WTC11 (cell line): Measurements from ENCODE around the gene PIK3C2B. TPM values are rescaled to one million over a fixed set of nuclear protein-coding genes. Genes with fewer than 3 reads are reported as not detected.

Experiments
- ATAC-seq: fragments of 200-7000 bp; cut with Tn5 transposase; 2 replicates; pipeline ENCODE4 v1.10.0; 2021; ENCODE audit warnings: mild to moderate bottlenecking, moderate library complexity
- CTCF ChIA-PET: fragments of 300-600 bp; sonication (Branson Sonifier 250); formaldehyde crosslinking; loops from one replicate; lab custom pipeline; 2021; ENCODE audit warnings: antibody characterized with exemption; lab: Charles Lee
- POLR2A ChIA-PET: fragments of 350-600 bp; sonication (Branson Sonifier 250); formaldehyde crosslinking; loops from one replicate; lab custom pipeline; 2021; ENCODE audit warnings: antibody characterized with exemption; lab: Charles Lee
- DNase-seq: peaks from one replicate; pipeline ENCODE4 v3.0.0; 2021; ENCODE audit warnings: low spot score
- H3K27ac Mint-ChIP-seq: 2 replicates; pipeline ENCODE4 v1.8.0; 2021; ENCODE audit warnings: mixed read lengths
- H3K27me3 Mint-ChIP-seq: 2 replicates; pipeline ENCODE4 v1.8.0; 2021; ENCODE audit warnings: low read depth, mild to moderate bottlenecking, moderate library complexity, mixed read lengths
- H3K36me3 Mint-ChIP-seq: 2 replicates; pipeline ENCODE4 v1.8.0; 2021; ENCODE audit warnings: mixed read lengths
- H3K4me1 Mint-ChIP-seq: 2 replicates; pipeline ENCODE4 v1.8.0; 2022; ENCODE audit warnings: mixed read lengths
- H3K4me3 Mint-ChIP-seq: 2 replicates; pipeline ENCODE4 v1.8.0; 2021; ENCODE audit warnings: mild to moderate bottlenecking, moderate library complexity, mixed read lengths
- H3K9me3 Mint-ChIP-seq: 2 replicates; pipeline ENCODE4 v1.8.0; 2021; ENCODE audit warnings: mixed read lengths
- EMX1 ChIP-seq: fragments of 250-450 bp; sonication (Bioruptor Pico); IDR thresholded peaks from 2 replicates; pipeline ENCODE4 v1.8.0; 2021; ENCODE audit warnings: mild to moderate bottlenecking
- FOXJ3 ChIP-seq: sonication (generic); formaldehyde crosslinking; IDR thresholded peaks from 2 replicates; pipeline ENCODE4 v1.9.0; 2021; ENCODE audit warnings: missing genetic modification reagents, mild to moderate bottlenecking, borderline replicate concordance
- GRHL2 ChIP-seq: fragments of 250-450 bp; sonication (Bioruptor Pico); IDR thresholded peaks from 2 replicates; pipeline ENCODE4 v1.8.0; 2022; ENCODE audit warnings: mild to moderate bottlenecking, moderate library complexity; ENCODE audit not compliant: insufficient replicate concordance, severe bottlenecking
- GTF2I ChIP-seq: fragments of 250-450 bp; sonication (Bioruptor Pico); conservative IDR thresholded peaks from 2 replicates; pipeline ENCODE4 v1.4.0; 2021; ENCODE audit warnings: mild to moderate bottlenecking
- IRF1 ChIP-seq: sonication (generic); formaldehyde crosslinking; IDR thresholded peaks from 2 replicates; pipeline ENCODE4 v1.8.0; 2023; ENCODE audit warnings: missing genetic modification reagents
- MYBL2 ChIP-seq: sonication (generic); formaldehyde crosslinking; IDR thresholded peaks from 2 replicates; pipeline ENCODE4 v1.8.1; 2023; ENCODE audit warnings: mild to moderate bottlenecking, moderate library complexity, missing genetic modification reagents
- NFE2L1 ChIP-seq: sonication (generic); formaldehyde crosslinking; IDR thresholded peaks from 2 replicates; pipeline ENCODE4 v1.8.1; 2023; ENCODE audit warnings: missing genetic modification reagents
- RORB ChIP-seq: fragments of 250-450 bp; sonication (Bioruptor Pico); IDR thresholded peaks from 2 replicates; pipeline ENCODE4 v1.9.0; 2021; ENCODE audit warnings: mild to moderate bottlenecking
- SMAD3 ChIP-seq: sonication (generic); formaldehyde crosslinking; IDR thresholded peaks from 2 replicates; pipeline ENCODE4 v1.8.0; 2022; ENCODE audit warnings: missing genetic modification reagents, mild to moderate bottlenecking, borderline replicate concordance
- SMAD4 ChIP-seq: sonication (generic); formaldehyde crosslinking; IDR thresholded peaks from 2 replicates; pipeline ENCODE4 v1.8.0; 2022; ENCODE audit warnings: mild to moderate bottlenecking, missing genetic modification reagents
- TCF7 ChIP-seq: sonication (generic); formaldehyde crosslinking; IDR thresholded peaks from 2 replicates; pipeline ENCODE4 v1.8.0; 2022; ENCODE audit warnings: mild to moderate bottlenecking, low read depth, missing genetic modification reagents, moderate library complexity
- USF2 ChIP-seq: sonication (generic); formaldehyde crosslinking; IDR thresholded peaks from 2 replicates; pipeline ENCODE4 v1.8.1; 2023; ENCODE audit warnings: mild to moderate bottlenecking, missing genetic modification reagents, moderate library complexity
- ZNF138 ChIP-seq: sonication (generic); formaldehyde crosslinking; conservative IDR thresholded peaks from 2 replicates; pipeline ENCODE4 v1.8.1; 2022; ENCODE audit warnings: mild to moderate bottlenecking, moderate library complexity, missing genetic modification reagents
- ZNF232 ChIP-seq: sonication (generic); formaldehyde crosslinking; IDR thresholded peaks from 2 replicates; pipeline ENCODE4 v1.8.0; 2022; ENCODE audit warnings: mild to moderate bottlenecking, missing genetic modification reagents
- ZNF263 ChIP-seq: sonication (generic); formaldehyde crosslinking; IDR thresholded peaks from 2 replicates; pipeline ENCODE4 v1.8.1; 2022; ENCODE audit warnings: low read depth, mild to moderate bottlenecking, moderate library complexity, missing genetic modification reagents
- ZNF317 ChIP-seq: sonication (generic); formaldehyde crosslinking; IDR thresholded peaks from 2 replicates; pipeline ENCODE4 v1.8.1; 2023; ENCODE audit warnings: low read depth, mild to moderate bottlenecking, moderate library complexity, missing genetic modification reagents, borderline replicate concordance
- total RNA-seq: library from RNA; stranded (reverse); gene quantifications from 3 replicates; pipeline ENCODE4 v1.2.3, GENCODE V29; 2021
- TF ChIP-seq, protein P1 (sequence below): fragments of 200-600 bp; IDR thresholded peaks from 2 replicates; pipeline ENCODE4 v1.8.0; 2022; ENCODE audit warnings: antibody characterized with exemption
- TF ChIP-seq, protein P2 (sequence below): sonication (generic); formaldehyde crosslinking; IDR thresholded peaks from 2 replicates; pipeline ENCODE4 v1.8.1; 2022; ENCODE audit warnings: low read depth, mild to moderate bottlenecking, moderate library complexity, missing genetic modification reagents, borderline replicate concordance

Gene PIK3C2B
- total RNA-seq, 1 experiment from 2014 or later = 27.7 TPM

DNA sequence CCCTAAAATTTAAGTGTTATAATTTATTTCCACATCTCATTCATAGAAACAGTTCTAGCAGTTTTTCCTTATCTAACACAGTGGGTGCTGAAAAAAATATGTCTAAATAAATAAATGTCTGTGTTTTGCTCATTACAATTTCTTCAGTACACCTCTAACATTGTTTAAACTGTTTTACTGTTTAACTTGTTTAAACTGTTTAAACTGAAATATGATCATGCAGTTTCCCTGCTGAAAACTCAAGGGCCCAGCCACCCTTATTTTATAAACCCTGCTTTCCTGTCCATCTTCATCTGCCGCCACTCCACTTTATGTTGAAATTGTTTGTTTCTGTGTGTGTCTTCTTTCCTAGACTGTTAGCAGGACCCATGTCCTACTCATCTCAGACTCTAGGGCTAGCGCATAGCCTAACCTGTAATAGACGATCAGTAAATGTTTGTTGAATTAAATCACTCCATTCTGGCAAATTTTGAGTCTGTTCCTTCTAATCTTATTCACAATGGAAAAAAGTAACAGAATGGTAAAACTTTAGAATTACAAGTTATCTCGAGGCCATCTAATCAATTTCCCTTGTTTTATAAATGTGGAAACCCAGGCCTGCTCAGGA is 9.4 kb upstream of the PIK3C2B start:
- POLR2A ChIA-PET = no interaction called here
- Mint-ChIP-seq H3K4me3 (no peak overlapping the region), H3K27me3 (no peaks in the 10 kb centered on the region)

GRCh38 chr1:204503122-204503912 is 8.7 kb upstream of the PIK3C2B start:
- POLR2A ChIA-PET = interaction anchor here (0.9 kb wide), 1 partner anchor 26 kb away, joined by 3 read pairs; no protein-coding TSS in a partner anchor
- Mint-ChIP-seq H3K36me3 (no peaks in the 10 kb centered on the region), H3K9me3 (no peaks in the 10 kb centered on the region), H3K4me1 (peaks cover 9% of the 10 kb centered on the region), H3K27me3 (no peaks in the 10 kb centered on the region; the same call in 1 of the 2 replicates), H3K27ac (peak overlapping the region; percentile 18)
- CTCF ChIA-PET = interaction anchor here (0.5 to 19.5 kb wide), 30 partner anchors 10 to 304 kb away, joined by 3 to 906 read pairs (median 5); partner anchors contain the start of genes MDM4 and PIK3C2B
- ATAC-seq = no peak
- TF ChIP-seq, protein P1, sequence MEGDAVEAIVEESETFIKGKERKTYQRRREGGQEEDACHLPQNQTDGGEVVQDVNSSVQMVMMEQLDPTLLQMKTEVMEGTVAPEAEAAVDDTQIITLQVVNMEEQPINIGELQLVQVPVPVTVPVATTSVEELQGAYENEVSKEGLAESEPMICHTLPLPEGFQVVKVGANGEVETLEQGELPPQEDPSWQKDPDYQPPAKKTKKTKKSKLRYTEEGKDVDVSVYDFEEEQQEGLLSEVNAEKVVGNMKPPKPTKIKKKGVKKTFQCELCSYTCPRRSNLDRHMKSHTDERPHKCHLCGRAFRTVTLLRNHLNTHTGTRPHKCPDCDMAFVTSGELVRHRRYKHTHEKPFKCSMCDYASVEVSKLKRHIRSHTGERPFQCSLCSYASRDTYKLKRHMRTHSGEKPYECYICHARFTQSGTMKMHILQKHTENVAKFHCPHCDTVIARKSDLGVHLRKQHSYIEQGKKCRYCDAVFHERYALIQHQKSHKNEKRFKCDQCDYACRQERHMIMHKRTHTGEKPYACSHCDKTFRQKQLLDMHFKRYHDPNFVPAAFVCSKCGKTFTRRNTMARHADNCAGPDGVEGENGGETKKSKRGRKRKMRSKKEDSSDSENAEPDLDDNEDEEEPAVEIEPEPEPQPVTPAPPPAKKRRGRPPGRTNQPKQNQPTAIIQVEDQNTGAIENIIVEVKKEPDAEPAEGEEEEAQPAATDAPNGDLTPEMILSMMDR = peak; percentile 64
- TF ChIP-seq EMX1 (CRISPR knock-in tag) = no peak
- TF ChIP-seq, all 79 proteins: peak for 1
- peak overlapping the region; percentile 13 for H3K4me3 Mint-ChIP-seq
- no peak for DNase-seq

More for the DNA sequence above, 9.4 kb upstream of the PIK3C2B start:
- ATAC-seq (no peak), DNase-seq (no peak)
- Mint-ChIP-seq H3K9me3 (no peaks in the 10 kb centered on the region), H3K27ac (no peak overlapping the region), H3K4me1 (peaks cover 11% of the 10 kb centered on the region), H3K36me3 (no peaks in the 10 kb centered on the region)
- CTCF ChIA-PET = interaction anchor here (0.6 to 19.5 kb wide), 9 partner anchors 23 to 293 kb away, joined by 3 to 906 read pairs (median 11); no protein-coding TSS in a partner anchor
- TF ChIP-seq EMX1 (CRISPR knock-in tag) = no peak
- no peak for TF ChIP-seq MYBL2 (CRISPR knock-in tag)
- no peak for TF ChIP-seq SMAD3
- TF ChIP-seq, protein P2, sequence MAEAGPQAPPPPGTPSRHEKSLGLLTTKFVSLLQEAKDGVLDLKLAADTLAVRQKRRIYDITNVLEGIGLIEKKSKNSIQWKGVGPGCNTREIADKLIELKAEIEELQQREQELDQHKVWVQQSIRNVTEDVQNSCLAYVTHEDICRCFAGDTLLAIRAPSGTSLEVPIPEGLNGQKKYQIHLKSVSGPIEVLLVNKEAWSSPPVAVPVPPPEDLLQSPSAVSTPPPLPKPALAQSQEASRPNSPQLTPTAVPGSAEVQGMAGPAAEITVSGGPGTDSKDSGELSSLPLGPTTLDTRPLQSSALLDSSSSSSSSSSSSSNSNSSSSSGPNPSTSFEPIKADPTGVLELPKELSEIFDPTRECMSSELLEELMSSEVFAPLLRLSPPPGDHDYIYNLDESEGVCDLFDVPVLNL (CRISPR knock-in tag) = no peak
- no peak for TF ChIP-seq RORB
- no peak for TF ChIP-seq ZNF138 (CRISPR knock-in tag)
- no peak for TF ChIP-seq ZNF317 (CRISPR knock-in tag)
- no peak for TF ChIP-seq TCF7 (CRISPR knock-in tag)
- no peak for TF ChIP-seq GRHL2
- no peak for TF ChIP-seq NFE2L1 (CRISPR knock-in tag)
- no peak for TF ChIP-seq USF2 (CRISPR knock-in tag)
- no peak for TF ChIP-seq GTF2I (CRISPR knock-in tag)
- no peak for TF ChIP-seq SMAD4 (CRISPR knock-in tag)
- TF ChIP-seq ZNF232 (CRISPR knock-in tag) = no peak
- no peak for TF ChIP-seq ZNF263 (CRISPR knock-in tag)
- TF ChIP-seq FOXJ3 = no peak
- no peak for TF ChIP-seq IRF1 (CRISPR knock-in tag)
